Measurements from ENCODE around the gene ADPRHL1.

ADPRHL1 gene

DNA sequence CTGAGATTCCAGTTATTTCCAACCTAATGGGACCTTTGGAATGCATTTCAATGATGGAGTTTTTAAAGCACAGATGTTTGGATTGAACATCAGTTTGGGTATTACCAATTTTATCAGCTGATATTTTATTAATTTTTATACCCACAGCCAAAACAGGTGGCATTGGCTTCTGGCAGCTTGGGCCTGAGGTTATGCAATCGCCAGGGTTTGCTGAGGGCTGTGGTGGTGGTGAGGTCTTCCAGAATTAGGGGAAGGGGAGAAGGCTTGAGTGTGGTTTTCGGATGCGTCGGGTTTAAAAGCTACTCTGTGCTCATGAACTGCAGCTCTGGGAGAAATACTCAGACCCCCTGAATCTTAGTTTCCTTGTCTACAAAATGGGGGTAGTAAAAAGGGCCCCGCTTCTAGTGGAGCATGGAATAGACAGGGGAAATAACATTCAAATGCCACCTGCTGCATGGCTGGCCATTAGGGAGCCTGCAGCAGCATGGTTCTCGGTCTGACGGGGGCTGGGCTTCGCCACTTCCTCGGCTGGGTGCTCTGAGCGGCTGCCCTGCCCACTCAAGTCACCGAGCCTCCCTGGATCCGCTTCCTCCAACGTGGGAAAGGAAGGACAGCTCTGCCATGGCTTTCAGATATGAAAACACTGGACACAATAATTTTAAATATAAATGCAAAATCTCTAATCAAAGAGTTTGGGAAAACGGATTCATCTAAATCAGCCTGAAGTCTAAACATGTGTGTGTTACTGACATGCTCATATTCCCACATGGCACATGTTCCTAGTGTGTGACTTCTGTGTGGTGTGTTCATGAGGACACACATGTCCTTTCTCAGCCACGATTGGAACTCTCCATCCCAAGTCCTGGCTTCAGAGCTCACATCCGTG lies 35.2 kb downstream of the ADPRHL1 start:
- no peak for DNase-seq (ENCODE audit: low read depth in 2 of 2)

DNA sequence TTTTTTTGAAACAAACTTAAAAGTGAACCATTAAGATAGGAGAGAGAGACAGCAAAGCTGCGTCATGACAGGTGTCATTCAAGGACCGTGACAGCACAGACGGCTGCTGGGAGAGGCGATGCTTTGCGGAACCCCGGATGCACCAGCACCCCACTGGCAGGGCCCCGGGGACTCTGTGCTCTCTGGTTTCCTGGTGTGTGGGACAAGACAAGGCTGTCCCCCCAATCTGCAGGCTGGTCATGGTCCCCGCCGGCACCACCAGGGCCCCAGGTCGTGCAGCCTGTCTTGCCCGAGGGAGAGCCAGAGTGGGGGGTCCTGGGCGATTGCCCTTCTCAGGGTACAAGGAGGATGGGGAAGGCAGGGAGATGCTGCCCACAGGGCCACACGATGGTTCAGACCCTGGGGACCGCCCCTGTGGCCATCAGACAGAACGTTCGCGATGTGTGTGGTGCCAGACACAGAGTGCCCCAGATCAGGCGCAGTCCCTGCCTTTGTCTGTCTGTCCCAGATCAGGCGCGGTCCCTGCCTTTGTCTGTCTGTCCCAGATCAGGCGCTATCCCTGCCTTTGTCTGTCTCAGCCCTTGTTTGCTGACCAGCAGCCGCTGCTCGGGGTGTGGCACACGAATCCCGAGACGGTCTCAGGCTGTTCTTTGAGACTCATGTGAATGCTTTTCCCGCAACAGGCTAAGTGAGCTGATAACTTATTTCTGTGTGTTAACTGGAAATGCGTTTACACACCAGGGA lies 36.1 kb downstream of the ADPRHL1 start:
- no peak for DNase-seq (ENCODE audit: low read depth in 2 of 2)

DNA sequence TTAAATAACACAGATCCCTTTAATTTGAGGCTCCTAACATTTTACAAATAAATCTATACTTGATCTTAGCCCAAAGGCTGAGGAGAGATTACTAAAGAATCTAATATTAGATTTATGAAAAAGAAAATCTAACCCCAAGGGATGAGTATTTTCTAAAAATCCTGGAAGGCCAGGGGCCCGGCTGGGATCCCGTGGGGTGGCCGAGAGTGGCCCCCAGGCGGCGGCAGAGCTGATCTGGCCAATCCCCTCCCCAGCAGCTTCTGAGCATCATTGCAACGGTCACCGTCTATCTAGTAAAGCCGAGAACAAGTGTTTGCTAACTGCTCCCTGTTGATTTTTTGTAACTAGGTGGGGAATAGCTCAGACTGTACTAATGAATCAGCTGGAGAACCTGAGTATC lies 37.5 kb downstream of the ADPRHL1 start:
- DNase-seq (ENCODE audit: low read depth in 2 of 2): no peak

DNA sequence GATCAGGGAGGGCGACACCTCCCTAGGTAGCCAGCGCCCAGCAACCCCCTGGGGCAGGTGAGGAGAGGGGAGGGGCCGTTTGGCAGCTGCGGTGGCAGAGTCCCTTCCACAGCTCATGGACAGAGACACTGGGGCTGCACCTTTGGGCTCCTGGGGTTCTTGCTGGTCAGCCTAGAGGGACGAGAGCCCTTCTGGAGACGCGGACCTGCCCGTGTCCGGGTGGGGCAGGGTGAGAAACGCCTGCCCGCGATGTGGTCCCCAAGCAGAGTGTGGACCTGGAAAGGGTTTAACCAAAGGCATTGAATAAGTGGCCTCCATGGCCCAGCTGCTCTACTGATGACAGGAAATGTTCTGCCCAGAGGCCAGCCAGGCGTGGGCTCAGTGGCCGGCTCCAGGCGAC lies 38.3 kb downstream of the ADPRHL1 start:
- DNase-seq (ENCODE audit: low read depth in 2 of 2): no peak

DNA sequence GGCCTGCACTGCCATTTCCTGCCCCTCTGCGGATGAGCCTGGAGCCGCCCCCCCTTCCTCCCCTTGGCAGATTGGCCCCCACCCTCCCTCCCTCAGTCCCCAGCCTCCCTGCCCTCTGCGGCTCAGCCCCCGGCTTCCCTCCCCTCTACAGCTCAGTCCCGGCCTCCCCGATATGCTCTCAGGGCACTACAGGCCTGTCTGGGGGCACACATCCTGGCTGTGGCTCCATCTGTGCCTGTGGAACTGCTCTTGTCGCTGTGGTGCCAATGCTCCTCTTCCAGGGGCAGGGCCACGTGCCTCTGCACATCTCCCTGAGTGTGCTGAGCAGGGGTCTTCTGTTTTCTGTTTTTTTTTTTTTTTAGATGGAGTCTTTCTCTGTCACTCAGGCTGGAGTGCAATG lies 39.0 kb downstream of the ADPRHL1 start:
- no peak for DNase-seq (ENCODE audit: low read depth in 2 of 2)

DNA sequence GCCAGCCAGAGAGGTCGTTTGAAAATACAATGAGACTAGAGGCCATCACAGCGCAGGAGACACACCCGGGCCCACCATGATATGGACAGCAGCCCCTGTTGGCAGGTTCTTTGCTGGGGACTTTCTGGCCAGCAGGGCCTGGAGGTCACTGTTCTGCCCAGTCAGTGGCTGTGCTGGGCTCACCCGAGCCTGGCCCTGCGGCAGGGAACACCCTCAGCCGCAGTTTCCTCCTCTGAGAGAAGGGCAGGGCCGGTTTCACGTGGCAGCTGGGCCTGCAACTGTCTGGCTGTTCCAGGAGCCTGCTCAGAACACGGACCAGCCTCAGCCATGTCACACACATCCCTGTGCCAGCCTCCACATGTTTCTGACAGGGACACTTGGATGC lies 39.4 kb downstream of the ADPRHL1 start:
- no peak for DNase-seq (ENCODE audit: low read depth in 2 of 2)

DNA sequence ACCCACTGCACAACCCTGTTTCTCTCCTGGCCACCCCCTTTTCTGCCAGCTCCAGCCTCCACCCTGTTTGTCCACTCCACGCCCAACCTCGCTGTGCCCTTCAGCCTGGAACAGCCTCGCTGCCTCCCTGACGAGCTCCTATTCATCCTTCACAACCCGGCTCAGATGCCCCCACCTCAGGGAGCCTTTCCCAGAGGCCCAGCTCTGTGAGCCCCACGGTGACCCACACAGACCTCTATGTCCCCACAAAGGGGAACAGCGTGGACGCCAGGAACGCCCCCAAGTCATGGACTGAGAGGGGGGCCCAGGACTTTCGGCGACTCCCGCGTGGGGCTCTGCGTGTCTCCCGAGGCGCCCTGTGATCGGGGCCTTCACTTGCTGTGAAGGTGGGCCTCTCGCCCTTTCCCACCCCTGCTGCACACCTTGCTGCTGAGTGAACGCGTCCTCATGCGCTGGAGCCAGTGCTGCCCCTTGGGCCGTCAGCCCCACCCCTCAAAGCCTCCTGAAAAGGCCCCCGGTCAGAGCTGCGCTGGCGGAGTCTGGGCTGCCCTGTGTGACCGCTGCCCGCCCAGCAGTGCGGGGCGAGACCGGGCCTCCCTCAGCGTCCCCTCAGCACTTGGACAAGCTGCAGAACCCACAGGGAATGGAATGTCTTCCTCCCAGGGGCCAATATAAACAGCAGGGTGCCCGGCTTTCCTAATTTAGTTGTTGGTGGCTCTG lies 40.0 kb downstream of the ADPRHL1 start:
- no peak for DNase-seq (ENCODE audit: low read depth in 2 of 2)

DNA sequence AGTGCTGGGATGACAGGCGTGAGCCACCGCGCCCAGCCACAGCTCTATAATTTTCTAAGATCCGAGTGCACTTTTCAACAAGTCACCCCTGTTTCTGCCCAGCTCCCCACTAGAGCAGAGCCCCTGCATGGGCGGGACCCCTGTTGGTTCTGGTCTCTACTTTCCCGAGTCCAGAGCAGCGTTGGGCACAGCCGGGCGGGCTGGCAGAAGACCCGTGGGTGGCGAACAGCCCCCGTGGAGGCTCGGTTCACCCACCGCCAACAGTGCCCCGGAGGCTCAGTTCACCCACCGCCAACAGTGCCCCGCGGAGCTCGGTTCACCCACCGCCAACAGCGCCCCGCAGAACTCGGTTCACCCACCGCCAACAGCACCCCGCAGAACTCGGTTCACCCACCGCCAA lies 40.8 kb downstream of the ADPRHL1 start:
- DNase-seq (ENCODE audit: low read depth in 2 of 2): no peak

DNA sequence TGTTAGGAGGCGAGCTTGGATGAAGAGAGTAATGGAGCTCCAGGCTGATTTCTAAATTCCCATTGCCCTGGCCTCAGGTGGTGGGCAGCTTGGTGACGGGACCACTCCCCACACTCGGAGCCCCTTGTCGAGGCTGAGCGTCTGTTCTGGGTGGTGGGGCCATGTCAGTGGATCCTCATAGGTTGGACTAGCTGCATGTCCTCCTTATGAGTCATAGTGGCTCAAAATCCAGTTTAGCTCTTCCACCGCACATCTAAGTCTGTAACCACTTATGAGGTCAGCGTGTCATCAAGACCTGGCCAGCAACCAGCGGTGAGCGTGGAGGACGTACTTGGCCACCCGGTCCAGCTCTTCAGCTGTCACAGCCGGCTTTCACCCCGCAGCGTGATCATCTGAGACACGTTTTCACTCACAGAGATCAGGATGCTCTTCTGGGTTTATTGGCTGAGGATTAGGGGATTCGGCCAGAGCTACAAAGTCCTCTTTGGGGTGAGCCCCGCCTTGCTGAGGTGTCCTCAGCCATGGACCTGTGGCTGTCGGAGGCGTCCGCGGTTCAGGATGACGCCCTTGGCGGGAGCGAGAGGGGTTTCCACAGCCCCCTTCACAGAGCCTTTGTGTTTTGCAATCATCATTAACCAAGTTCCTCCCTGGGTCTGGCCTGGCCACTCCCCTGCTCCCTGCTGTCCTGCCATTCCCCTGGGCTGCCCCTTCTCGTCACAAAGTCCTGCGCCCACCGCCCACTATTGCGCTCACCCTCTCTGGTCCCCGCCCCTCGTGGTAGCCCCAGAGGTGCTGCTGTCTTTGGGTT lies 41.9 kb downstream of the ADPRHL1 start:
- no peak for DNase-seq (ENCODE audit: low read depth in 2 of 2)

DNA sequence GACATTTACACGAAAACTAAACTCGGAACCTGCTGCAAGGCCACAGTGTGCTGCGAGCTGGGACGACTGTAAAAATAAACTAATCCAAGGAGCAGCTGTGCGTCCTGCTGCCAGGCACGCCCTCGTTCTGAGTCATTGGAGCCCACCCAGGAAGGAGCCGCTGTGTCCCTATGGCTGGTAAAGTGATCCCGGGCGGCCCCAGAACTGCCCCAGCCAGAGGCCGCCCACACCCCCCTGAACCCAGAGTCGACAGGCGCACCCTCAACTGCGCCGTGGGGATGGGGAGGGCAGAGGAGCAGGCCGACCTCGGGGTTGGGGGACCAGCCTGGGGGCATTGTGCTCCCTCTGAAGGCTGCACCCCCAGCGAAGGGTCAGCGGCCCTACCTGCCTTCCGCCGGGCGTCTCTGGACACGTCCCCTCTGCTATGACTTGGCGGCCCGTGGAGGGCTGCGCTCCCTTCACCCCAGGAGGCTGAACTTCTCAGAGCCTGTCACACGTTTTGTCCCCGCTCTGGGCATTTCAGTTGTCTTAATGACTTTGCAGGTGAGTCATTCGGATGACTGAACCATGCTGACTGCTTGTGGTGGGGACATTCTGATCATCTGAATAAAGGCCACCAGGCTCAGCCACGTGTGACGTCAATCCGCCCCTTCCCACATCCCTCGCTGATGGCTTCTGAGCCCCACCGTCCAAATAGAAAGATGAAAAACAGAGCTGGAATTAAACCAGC lies 42.7 kb downstream of the ADPRHL1 start:
- no peak for DNase-seq (ENCODE audit: low read depth in 2 of 2)

DNA sequence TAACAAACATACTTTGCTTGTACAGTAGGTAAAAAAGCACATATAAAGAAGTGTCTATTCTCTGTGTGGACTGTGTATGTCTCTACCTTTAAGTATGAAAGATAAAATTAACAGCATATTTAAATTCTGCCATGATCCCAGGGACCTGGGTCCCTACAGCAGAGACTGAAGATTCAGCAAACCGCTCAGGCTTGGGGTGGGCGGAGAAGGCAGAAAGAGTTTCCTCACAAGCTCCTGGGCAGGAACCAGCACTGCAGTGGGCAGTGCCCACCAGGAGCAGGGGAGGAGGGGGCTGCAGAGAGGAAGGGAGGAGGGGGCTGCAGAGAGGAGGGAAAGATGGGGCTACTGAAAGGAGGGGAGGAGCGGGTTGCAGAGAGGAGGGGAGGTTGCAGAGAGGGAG lies 44.7 kb downstream of the ADPRHL1 start:
- DNase-seq (ENCODE audit: low read depth in 2 of 2): no peak

DNA sequence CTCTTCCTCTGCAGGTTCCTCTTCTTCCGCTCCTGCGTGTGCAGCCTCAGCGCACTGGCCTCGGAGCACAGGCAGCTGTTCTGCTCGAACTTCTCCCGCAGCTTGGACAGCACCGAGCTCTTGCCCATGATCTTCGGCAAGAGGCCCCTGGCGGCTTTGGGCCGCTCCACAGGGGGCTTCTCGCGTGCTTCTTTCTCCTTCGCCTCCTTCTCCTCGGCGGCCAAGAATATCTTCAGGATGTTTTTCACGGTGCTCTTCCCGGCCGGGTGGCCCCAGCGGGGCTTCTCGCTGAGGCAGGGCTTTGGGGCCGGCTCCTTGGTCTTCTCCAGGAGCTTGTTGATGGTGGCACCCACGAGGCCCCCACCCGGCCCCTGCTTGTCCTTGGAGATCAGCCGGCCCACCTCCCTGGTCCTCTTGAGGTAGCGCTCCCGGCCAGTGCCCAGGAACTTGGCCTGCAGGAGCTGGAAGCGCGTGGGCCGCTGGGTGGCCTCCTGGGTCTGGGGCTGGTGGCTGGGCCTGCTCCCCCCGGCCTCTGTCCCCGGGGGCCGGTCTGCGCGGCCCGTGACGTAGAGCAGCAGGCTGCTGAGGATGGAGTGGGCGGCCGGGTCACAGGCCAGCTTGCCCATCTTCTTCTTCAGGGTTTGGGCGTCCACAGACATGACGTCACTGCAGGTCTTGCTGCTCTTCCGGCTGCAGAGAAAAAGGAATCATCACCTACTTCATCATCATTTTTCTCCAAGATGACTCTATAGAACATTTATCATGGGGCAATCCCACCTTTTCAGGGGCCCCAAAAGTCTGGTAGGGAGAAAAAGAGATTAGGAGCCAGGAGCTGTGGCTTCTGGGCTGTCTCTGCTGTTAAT lies 45.5 kb downstream of the ADPRHL1 start:
- DNase-seq (ENCODE audit: low read depth in 2 of 2): no peak

DNA sequence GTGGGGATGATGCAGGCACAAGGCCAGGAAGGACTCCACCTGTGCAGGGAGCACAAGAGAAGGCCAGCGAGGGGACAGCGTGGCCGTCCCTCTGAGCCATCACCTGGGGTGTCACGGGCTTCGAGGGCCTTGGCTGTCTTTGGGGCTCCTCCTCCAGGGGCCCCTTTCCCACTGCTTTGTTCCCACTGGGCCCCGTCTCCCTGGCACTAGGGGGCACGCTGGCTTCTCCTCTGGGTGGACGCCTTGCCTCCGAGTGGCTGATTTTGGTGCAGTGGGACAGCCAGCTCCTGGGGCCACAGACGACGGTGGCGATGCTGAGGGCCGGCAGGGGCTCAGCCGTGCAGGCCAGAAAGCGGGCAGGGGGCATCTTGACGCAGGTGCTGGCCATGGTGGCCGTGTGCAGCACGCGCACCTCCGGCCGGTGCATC lies 46.2 kb downstream of the ADPRHL1 start:
- DNase-seq (ENCODE audit: low read depth in 2 of 2): no peak

DNA sequence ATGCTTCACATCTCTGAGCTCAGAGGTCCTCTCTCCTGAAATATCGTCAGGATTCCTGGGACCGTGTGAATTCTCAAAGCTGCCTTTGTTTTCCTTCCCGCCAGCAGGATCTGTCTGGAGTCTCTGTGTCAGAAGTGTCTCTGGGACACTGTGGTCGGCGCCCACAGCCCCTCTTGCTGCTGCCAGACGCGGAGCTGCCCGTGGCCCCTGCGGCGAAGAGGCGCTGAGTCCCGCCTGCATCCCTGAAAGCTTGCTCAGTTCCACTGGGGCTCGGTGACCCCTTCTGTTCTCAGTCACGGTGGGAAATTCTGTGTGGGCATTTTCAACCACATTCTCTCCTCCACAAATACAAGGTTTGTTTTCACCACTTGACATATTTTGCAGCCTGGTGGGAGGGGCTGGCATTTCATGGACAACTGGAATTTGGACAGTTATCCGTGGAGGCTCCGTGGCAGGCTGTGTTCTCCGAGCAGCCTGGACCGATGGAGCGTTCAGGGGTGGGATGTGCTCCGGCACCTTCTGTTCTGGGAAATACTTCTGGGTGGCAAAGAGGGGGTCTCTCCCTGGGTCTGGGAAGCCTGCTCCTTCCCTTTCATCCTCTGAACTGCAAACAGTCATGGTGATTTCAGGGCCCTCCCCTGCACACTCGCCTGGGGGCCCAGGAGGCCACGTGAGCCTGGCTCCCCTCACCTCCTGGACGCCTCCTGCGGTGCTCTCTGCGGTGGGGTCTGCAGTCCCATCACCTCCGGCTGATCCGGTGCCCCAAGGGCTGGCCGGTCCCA lies 46.8 kb downstream of the ADPRHL1 start:
- no peak for DNase-seq (ENCODE audit: low read depth in 2 of 2)

DNA sequence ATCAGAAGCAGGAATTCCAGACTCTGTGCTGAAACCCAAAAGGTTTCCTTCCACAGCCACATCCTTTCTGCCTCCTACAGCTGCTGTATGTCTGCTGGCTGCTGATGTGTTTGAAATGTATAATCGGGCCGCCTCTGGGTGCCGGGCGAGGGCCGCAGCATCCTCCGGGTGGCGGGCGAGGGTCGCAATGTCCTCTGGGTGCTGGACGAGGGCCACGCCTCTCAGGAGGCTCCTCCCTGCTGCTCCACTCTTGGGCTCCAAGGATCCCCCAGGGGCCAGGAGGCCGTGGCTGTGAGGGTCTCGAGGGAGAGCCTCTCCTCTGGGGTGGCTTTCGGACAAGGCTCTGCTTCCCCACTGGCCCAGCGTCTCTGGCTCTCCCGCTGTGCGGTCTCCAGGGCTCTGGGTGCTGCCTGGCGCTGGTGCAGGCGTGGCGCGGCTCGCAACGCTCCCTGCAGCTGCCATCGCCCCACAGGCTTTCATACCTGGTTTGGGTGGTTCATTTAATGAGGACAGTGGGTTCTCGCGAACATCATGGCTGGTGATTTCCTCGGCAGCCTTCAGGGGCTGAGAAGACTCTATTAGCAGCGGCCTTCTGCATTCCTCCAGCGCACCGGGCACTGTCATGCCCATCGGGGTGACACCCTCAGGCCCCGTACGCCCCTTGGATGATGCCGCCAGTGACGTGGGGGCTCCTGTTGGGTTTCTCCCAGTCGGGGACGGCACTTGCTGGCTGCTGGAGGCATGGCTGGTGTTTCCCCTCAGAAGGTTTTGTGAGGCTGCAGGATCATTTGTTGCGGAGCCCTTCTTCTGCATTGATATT lies 47.6 kb downstream of the ADPRHL1 start:
- DNase-seq (ENCODE audit: low read depth in 2 of 2): no peak

DNA sequence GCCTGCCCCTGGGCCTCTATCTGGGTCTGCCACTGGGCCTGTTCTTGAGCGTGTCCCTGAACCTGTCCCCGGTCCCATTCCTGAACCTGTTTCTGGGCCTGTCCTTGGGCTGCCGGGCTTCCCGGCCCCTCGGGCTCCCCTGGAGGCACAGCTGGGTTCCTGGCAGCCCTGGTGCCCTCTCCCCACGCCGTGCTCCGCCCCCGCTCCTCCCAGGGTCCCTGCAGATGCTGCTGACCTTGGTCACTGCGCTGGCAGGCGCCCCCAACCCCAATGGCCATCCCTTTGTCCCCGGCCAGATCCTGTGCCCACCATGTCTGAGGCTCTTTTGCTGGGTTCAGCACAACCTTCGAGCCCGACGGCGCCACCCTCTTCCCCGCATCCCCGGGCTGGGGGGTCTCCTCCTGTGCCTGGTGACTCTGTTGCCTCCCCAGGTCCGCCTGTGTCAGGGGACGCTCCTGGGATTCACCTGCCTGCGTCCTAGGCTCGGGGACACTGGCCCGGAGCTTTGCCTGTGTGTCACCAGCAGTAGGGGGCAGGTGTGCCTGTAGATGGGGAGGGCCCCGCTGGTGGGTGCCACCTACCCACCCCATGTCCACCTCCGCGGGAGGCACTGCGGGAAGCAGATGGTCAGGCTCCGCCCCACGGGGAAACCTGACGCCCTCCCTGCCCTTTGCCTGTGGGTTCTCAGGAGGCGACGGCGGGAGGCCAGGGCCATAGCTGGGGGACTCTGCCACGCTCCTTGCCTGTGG lies 48.4 kb downstream of the ADPRHL1 start:
- DNase-seq (ENCODE audit: low read depth in 2 of 2): no peak

DNA sequence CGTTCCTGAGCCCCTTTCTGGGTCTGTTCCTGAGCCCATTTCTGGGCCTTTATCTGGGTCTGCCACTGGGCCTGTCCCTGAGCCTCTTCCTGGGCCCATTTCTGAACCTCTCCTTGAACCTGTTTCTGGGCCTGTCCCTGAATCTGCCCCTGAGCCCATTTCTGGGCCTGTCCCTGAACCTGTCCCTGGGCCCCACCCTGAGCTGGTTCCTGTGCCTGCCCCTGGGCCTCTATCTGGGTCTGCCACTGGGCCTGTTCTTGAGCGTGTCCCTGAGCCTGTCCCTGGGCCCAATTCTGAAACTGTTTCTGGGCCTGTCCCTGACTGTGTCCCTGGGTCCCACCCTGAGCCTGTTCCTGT lies 48.9 kb downstream of the ADPRHL1 start:
- DNase-seq (ENCODE audit: low read depth in 2 of 2): no peak
